Caco-2 (cell line): ENCODE results near the gene SRSF7. TPM values are rescaled to one million over a fixed set of nuclear protein-coding genes. Genes with fewer than 3 reads are reported as not detected.

ENCODE experiments used
- BruUV-seq: library from RNA; stranded (reverse); fragments of 400-500 nt; replicated peaks from 2 replicates; lab custom pipeline; 2021; lab: Mats Ljungman, UMichigan
- CTCF ChIA-PET: fragments of 300-600 bp; sonication (Branson Sonifier 250); formaldehyde crosslinking; loops from one replicate; lab custom pipeline; 2022; ENCODE audit warnings: antibody characterized with exemption; lab: Charles Lee
- POLR2A ChIA-PET: fragments of 300-600 bp; sonication (Branson Sonifier 250); formaldehyde crosslinking; loops from one replicate; lab custom pipeline; 2022; ENCODE audit warnings: antibody characterized with exemption; lab: Charles Lee
- DNase-seq, 2 experiments: peaks; one replicate each; pipeline versions ENCODE4 v3.0.0 to v3.0.0-alpha.2; 2020 to 2022
- H3K27me3 ChIP-seq: replicated peaks from 2 replicates; pipeline ENCODE4 v1.6.0; 2011; ENCODE audit warnings: low read length; ENCODE audit not compliant: control insufficient read depth, insufficient read depth
- H3K36me3 ChIP-seq: 2 replicates; pipeline ENCODE4 v1.5.1; 2011; ENCODE audit warnings: low read length; ENCODE audit not compliant: control insufficient read depth, insufficient read depth
- H3K4me1 ChIP-seq: fragments of 250-450 bp; sonication (Bioruptor Pico); 2 replicates; pipeline ENCODE4 v1.5.1; 2020; ENCODE audit warnings: mild to moderate bottlenecking
- H3K4me3 ChIP-seq: 2 replicates; pipeline ENCODE4 v1.5.1; 2011; ENCODE audit warnings: low read depth, mild to moderate bottlenecking, control low read depth, low read length
- H3K9me3 ChIP-seq: fragments of 250-450 bp; sonication (Bioruptor Pico); 2 replicates; pipeline ENCODE4 v1.5.1; 2020; ENCODE audit warnings: mild to moderate bottlenecking, moderate library complexity
- H3K27ac Mint-ChIP-seq: one replicate; pipeline ENCODE4 v1.8.0; 2022; ENCODE audit warnings: mixed read lengths; ENCODE audit not compliant: unreplicated experiment
- H3K27me3 Mint-ChIP-seq: one replicate; pipeline ENCODE4 v1.8.0; 2022; ENCODE audit warnings: mixed read lengths; ENCODE audit not compliant: insufficient read depth, unreplicated experiment
- H3K36me3 Mint-ChIP-seq: one replicate; pipeline ENCODE4 v1.8.0; 2022; ENCODE audit warnings: mild to moderate bottlenecking, mixed read lengths; ENCODE audit not compliant: insufficient read depth, unreplicated experiment
- H3K4me1 Mint-ChIP-seq: one replicate; pipeline ENCODE4 v1.8.0; 2022; ENCODE audit warnings: low read depth, mixed read lengths; ENCODE audit not compliant: unreplicated experiment
- H3K4me3 Mint-ChIP-seq: one replicate; pipeline ENCODE4 v1.8.0; 2022; ENCODE audit warnings: mild to moderate bottlenecking, moderate library complexity, mixed read lengths; ENCODE audit not compliant: unreplicated experiment
- H3K9me3 Mint-ChIP-seq: one replicate; pipeline ENCODE4 v1.8.0; 2022; ENCODE audit warnings: mixed read lengths; ENCODE audit not compliant: unreplicated experiment
- CTCF ChIP-seq, 2 experiments: fragments of 200-600 bp in 1 of 2; IDR thresholded peaks; 1 replicate in 1 of 2; 2 replicates in 1 of 2; pipeline versions ENCODE4 v1.5.1 to v1.8.0; 2011 to 2022; ENCODE audit warnings: antibody characterized with exemption in 1 of 2, control low read depth in 1 of 2, inconsistent platforms in 1 of 2, low read depth in 1 of 2, low read length in 1 of 2, mild to moderate bottlenecking in 1 of 2, moderate library complexity in 1 of 2; ENCODE audit not compliant: insufficient read depth in 1 of 2, severe bottlenecking in 1 of 2, unreplicated experiment in 1 of 2
- intact Hi-C: fragments of 100-400 bp; cut with micrococcal nuclease; formaldehyde crosslinking; loops from one replicate; pipeline ENCODE4 v1.10.0; 2022; ENCODE audit not compliant: unreplicated experiment
- total RNA-seq: library from RNA; stranded (reverse); gene quantifications from 2 replicates; pipeline ENCODE4 v1.2.3, GENCODE V29; 2022

The SRSF7 gene
- total RNA-seq, 1 experiment from 2014 or later, result 233 TPM

- H3K4me3 Mint-ChIP-seq, result no peak overlapping the region
- H3K9me3 Mint-ChIP-seq, result no peaks in the 10 kb centered on the region
- intact Hi-C loops, result no loop called here
- no peak overlapping the region for H3K27ac Mint-ChIP-seq
- H3K4me1 Mint-ChIP-seq, result no peaks in the 10 kb centered on the region
- no peak overlapping the region for H3K4me3 ChIP-seq
- H3K36me3 Mint-ChIP-seq, result peaks cover 37% of the 10 kb centered on the region
- H3K4me1 ChIP-seq, result no peaks in the 10 kb centered on the region
- no peaks in the 10 kb centered on the region for H3K27me3 ChIP-seq
- BruUV-seq, result no TSS peak
- no peak for TF ChIP-seq CTCF (IDR thresholded peaks at IDR 0.05; ENCODE audit: insufficient read depth in 1 of 2, low read depth in 1 of 2, low read length in 1 of 2, severe bottlenecking in 1 of 2, unreplicated experiment in 1 of 2)
- no peaks in the 10 kb centered on the region for H3K9me3 ChIP-seq
- DNase-seq, result no peak
- ChIA-PET POLR2A (interaction anchor here (0.7 kb wide), 1 partner anchor 20 kb away, joined by 9 read pairs; the partner anchor contains the start of gene SRSF7), CTCF (interaction anchor here (1.0 kb wide), 1 partner anchor 10 kb away, joined by 3 read pairs; no protein-coding TSS in a partner anchor)
- H3K36me3 ChIP-seq, result 0 out of 2 replicates have a peak, but pooled peaks cover 2% of the 10 kb centered on the region
- no peaks in the 10 kb centered on the region for H3K27me3 Mint-ChIP-seq
These were observed 19.4 kb downstream of the SRSF7 start for GRCh38 chr2:38731684-38732221.

GRCh38 chr2:38731090-38731489, 20.1 kb downstream of the SRSF7 start:
- no peak overlapping the region for H3K27ac Mint-ChIP-seq
- H3K4me1 ChIP-seq, result no peaks in the 10 kb centered on the region
- H3K9me3 ChIP-seq, result no peaks in the 10 kb centered on the region
- DNase-seq, result no peak
- intact Hi-C loops, result no loop called here
- no peak for TF ChIP-seq CTCF (IDR thresholded peaks at IDR 0.05; ENCODE audit: insufficient read depth in 1 of 2, low read depth in 1 of 2, low read length in 1 of 2, severe bottlenecking in 1 of 2, unreplicated experiment in 1 of 2)
- H3K9me3 Mint-ChIP-seq, result no peaks in the 10 kb centered on the region
- no peaks in the 10 kb centered on the region for H3K27me3 ChIP-seq
- POLR2A ChIA-PET, result no interaction called here
- no TSS peak for BruUV-seq
- no peak overlapping the region for H3K4me3 ChIP-seq
- peaks cover 30% of the 10 kb centered on the region for H3K36me3 Mint-ChIP-seq
- H3K36me3 ChIP-seq, result 0 out of 2 replicates have a peak, but pooled peaks cover 2% of the 10 kb centered on the region
- no peaks in the 10 kb centered on the region for H3K4me1 Mint-ChIP-seq
- H3K4me3 Mint-ChIP-seq, result no peak overlapping the region
- no peaks in the 10 kb centered on the region for H3K27me3 Mint-ChIP-seq
- CTCF ChIA-PET, result no interaction called here

GRCh38 chr2:38728694-38729093, 22.5 kb downstream of the SRSF7 start:
- intact Hi-C loops, result no loop called here
- POLR2A ChIA-PET, result no interaction called here

More at GRCh38 chr2:38728694-38729093, 22.5 kb downstream of the SRSF7 start:
- no peaks in the 10 kb centered on the region for H3K27me3 ChIP-seq
- 0 out of 2 replicates have a peak, but pooled peaks cover 2% of the 10 kb centered on the region for H3K36me3 ChIP-seq
- BruUV-seq, result no TSS peak
- Mint-ChIP-seq H3K36me3 (peaks cover 15% of the 10 kb centered on the region), H3K27ac (no peak overlapping the region), H3K27me3 (no peaks in the 10 kb centered on the region), H3K4me3 (no peak overlapping the region), H3K9me3 (no peaks in the 10 kb centered on the region), H3K4me1 (no peaks in the 10 kb centered on the region)
- no peaks in the 10 kb centered on the region for H3K9me3 ChIP-seq
- no peak for TF ChIP-seq CTCF (IDR thresholded peaks at IDR 0.05; ENCODE audit: insufficient read depth in 1 of 2, low read depth in 1 of 2, low read length in 1 of 2, severe bottlenecking in 1 of 2, unreplicated experiment in 1 of 2)
- no peak overlapping the region for H3K4me3 ChIP-seq
- DNase-seq, result no peak
- CTCF ChIA-PET, result interaction anchor here (0.9 kb wide), 1 partner anchor 147 kb away, joined by 4 read pairs; no protein-coding TSS in a partner anchor
- H3K4me1 ChIP-seq, result no peaks in the 10 kb centered on the region
